GM21737 (cell line): ENCODE data around the gene PTPRD.
"Not testable (repeated sequence)": the region's sequence is repeated elsewhere in the genome, so short reads cannot be mapped to it uniquely, and the experiment has no call there.

Experiments used
- ATAC-seq: cut with Tn5 transposase; IDR thresholded peaks from one replicate; pipeline ENCODE4 v1.9.1; 2021; ENCODE audit warnings: mild to moderate bottlenecking, moderate library complexity; ENCODE audit not compliant: unreplicated experiment

Gene PTPRD

DNA sequence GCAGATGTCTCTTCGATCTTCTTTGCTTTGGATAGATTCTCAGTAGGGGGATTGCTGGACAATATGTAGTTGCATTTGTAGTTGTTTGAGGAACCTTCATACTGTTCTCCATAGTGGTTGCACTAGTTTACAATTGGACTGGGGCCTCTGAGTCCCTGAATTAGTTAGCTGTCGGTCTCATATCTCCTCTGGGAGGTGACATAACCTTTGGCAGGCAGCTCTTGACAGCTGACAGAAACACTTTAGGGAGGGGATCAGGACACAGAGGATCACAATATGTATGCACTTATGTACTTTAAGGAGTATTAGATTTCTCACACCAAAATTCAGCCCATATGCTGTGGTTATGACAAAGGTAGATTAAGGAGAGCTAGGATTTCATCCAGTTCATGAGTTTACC, 1533.3 kb downstream of the PTPRD start:
- ATAC-seq: no peak

- no peak for ATAC-seq
These were observed 1534.5 kb downstream of the PTPRD start for GRCh38 chr9:9078301-9078700.

GRCh38 chr9:9061627-9062026, 1551.2 kb downstream of the PTPRD start:
- ATAC-seq: no peak

- no peak for ATAC-seq
These were observed 1558.3 kb downstream of the PTPRD start for GRCh38 chr9:9054354-9054992.

- no peak for ATAC-seq
These were observed 1567.2 kb downstream of the PTPRD start for GRCh38 chr9:9045572-9045971.

- no peak for ATAC-seq
These were observed 1567.7 kb downstream of the PTPRD start for GRCh38 chr9:9045072-9045471.

DNA sequence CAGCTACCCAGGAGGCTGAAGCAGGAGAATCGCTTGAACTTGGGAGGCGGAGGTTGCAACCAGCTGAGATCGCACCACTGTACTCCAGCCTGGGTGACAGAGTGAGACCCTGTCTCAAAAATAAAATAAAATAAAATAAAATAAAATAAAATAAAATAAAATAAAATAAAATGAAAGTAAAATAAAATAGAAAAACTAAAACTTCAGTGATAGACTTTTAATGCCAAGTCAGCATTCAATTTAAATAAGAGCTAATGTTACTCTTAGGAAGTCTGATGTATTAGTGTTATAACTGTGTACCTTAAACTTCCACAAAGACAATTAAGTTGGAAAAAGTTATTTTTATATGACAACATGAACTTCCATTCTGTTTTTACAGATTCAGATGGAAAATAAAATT, 1569.0 kb downstream of the PTPRD start:
- ATAC-seq: not testable (repeated sequence)

- no peak for ATAC-seq
These were observed 1571.0 kb downstream of the PTPRD start for GRCh38 chr9:9041756-9042155.

DNA sequence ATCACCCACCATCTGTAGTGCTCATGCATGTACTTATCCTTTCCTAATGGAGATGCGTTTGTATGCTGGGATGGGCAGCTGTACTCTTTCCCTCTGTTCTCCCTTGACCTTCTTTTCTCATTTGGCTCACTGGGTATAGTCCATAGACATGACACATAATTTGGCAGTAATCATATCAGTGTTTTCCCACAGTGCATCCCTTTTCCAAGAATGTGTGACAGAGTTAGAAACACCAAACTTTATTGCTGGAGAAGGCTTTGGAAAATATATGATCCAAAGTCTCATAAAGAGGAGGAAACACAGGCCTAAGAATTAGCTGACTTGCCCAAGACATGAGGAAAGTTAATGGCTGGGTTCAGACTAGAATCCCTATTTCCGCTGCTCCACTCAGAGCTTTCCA, 1579.8 kb downstream of the PTPRD start:
- no peak for ATAC-seq

DNA sequence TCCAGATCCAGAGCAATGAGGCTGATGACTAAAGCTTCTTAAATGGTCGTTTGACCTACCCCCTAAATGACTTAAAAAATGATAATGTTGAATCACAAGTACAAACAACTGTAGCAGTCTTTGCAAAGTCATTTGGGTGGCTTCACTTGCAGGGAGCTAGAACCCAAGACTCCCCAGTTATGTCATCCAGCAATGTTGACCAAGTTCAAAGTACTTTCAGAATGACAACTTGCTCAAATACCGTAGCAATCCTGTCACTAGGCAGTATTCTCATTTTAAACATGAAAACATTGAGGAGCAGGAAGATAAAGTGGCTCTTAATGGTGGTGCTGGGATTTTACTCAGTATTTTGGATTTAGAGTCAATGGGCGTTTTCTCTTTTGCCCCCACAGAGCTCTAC, 1596.2 kb downstream of the PTPRD start:
- ATAC-seq: no peak

DNA sequence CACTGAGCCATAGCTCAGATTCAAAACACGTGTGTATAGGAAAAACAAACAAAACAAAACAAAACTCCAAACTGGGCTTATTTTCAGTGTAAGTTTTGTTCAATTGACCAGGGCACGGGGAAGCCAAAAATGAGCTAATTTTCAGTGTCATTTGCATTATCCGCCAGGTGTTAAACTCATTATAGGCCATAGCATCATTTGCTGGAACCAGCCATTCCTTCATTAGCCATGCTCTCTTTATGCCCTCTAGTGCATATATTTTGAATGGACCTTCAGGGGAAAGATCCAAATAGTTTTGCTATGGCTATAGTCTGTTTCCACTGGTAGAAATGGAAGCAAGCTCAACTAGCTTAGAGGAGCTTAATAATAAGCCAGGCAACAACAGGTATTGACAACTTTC, 1608.0 kb downstream of the PTPRD start:
- ATAC-seq: no peak

GRCh38 chr9:9002826-9003583, 1609.8 kb downstream of the PTPRD start:
- ATAC-seq: no peak

- ATAC-seq: no peak
These were observed 1632.2 kb downstream of the PTPRD start for GRCh38 chr9:8980496-8981013.

- ATAC-seq: no peak
These were observed 1634.5 kb downstream of the PTPRD start for GRCh38 chr9:8978334-8978733.

GRCh38 chr9:8968350-8968749, 1644.5 kb downstream of the PTPRD start:
- not testable (repeated sequence) for ATAC-seq

- ATAC-seq: no peak
These were observed 1648.9 kb downstream of the PTPRD start for GRCh38 chr9:8963885-8964284.

DNA sequence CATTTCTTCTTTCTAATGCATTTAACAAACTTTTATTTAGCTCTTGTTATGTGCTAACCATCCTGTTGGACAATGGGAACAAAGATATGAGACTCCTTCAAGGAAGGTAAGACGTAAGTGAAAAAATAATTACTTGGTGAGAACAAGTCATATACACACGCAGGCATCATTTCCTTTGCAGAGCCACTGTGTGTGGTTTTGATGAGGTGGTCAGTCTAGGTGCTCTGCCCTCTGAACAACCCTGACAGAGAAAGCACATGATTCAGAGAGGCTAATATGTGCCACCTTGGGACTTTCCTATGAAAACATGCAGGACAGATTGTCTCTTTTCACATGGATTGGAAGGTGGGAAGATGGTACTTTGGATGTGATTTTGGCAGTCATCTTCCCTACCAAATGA, 1650.7 kb downstream of the PTPRD start:
- no peak for ATAC-seq

DNA sequence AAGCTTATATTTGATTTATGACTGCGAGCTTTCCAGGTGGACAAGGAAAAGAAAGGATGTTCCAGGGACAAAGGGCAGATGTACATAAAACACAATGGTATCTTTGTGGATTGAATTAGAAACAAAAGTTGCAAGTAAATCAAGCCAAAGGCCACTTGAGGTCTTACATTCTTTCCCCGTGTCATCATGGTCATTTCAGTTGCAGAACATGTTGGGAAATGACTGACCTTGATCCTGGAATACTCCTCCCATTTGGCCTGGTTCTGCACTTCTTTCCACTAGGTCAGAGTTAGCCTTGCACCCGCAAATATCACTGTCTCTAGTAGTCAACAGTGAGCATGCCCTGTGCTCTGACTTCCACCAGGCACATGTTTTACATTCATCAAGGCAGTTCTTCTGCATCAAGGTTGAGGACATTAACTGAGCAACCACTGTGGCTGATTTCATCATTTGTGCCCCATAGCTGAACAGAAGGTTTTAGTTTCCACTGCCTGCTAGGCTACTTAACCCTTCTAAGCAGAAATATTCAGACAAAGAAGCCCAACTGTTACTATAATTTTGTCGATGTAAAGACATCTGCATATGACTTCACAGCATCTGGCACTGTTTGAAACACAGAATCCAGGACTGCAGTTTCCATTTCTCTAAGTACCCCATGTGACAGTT, 1651.5 kb downstream of the PTPRD start:
- ATAC-seq: no peak

- ATAC-seq: no peak
These were observed 1652.5 kb downstream of the PTPRD start for GRCh38 chr9:8960254-8960653.

GRCh38 chr9:8958358-8958757, 1654.4 kb downstream of the PTPRD start:
- ATAC-seq: no peak

GRCh38 chr9:8955315-8955714, 1657.5 kb downstream of the PTPRD start:
- ATAC-seq: no peak

DNA sequence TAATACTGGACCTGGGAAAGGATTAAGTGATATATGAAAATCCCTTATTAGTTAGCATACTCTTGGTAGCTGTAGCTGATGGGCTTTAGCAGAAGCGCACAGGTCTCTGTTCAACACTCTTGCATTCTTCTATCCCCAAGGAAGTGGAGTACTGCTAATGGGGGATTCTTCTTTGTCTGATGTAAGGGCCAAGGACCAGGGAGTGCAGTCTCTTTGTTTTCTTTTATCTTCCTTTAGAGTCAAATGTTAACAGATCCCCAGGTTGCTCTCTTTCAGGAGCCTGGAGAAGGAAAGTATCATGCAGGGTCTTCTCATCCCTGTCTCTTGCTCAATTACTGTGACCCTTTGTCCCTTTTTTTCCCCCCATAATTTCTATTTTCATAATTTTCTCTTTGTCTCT, 1666.3 kb downstream of the PTPRD start:
- ATAC-seq: no peak
